Neural cell (in vitro differentiated cells): ENCODE data around the gene CYP19A1. TPM values are rescaled to one million over a fixed set of nuclear protein-coding genes. Genes with fewer than 3 reads are reported as not detected.

Experiments
- H2AFZ ChIP-seq: fragments of 200-600, 300-800 bp; sonication (generic), shearing (Covaris generic); 2 replicates; pipeline ENCODE4 v1.6.0; 2014; ENCODE audit warnings: low read depth, mild to moderate bottlenecking, antibody characterized with exemption, low read length, moderate library complexity
- H3F3A ChIP-seq: fragments of 200-600 bp; shearing (Covaris generic); 2 replicates; pipeline ENCODE4 v1.6.1; 2016; ENCODE audit warnings: mild to moderate bottlenecking, moderate library complexity, mixed read lengths, antibody characterized with exemption, low read length; ENCODE audit not compliant: insufficient read depth, poor library complexity, severe bottlenecking
- H3K27ac ChIP-seq: fragments of 200-600, 300-800 bp; sonication (generic), shearing (Covaris generic); 2 replicates; pipeline ENCODE4 v1.5.1; 2014; ENCODE audit warnings: mild to moderate bottlenecking, low read length, moderate library complexity
- H3K27me3 ChIP-seq: fragments of 300-800, 200-600 bp; sonication (generic), shearing (Covaris generic); 2 replicates; pipeline ENCODE4 v1.6.0; 2014; ENCODE audit warnings: mild to moderate bottlenecking, low read depth, low read length, moderate library complexity; ENCODE audit not compliant: insufficient read depth
- H3K36me3 ChIP-seq: fragments of 300-800, 200-600 bp; sonication (generic), shearing (Covaris generic); 2 replicates; pipeline ENCODE4 v1.5.1; 2014; ENCODE audit warnings: mild to moderate bottlenecking, antibody characterized with exemption, low read length, moderate library complexity; ENCODE audit not compliant: insufficient read depth
- H3K4me2 ChIP-seq: fragments of 300-800, 200-600 bp; sonication (generic), shearing (Covaris generic); 2 replicates; pipeline ENCODE4 v1.6.0; 2014; ENCODE audit warnings: mild to moderate bottlenecking, low read length
- H3K4me3 ChIP-seq: fragments of 300-800, 200-600 bp; sonication (generic), shearing (Covaris generic); 2 replicates; pipeline ENCODE4 v1.5.1; 2014; ENCODE audit warnings: mild to moderate bottlenecking, low read length, moderate library complexity
- H3K79me2 ChIP-seq: fragments of 200-600 bp; shearing (Covaris generic); replicated peaks from 2 replicates; pipeline ENCODE4 v1.6.0; 2014; ENCODE audit warnings: mild to moderate bottlenecking, low read length, moderate library complexity; ENCODE audit not compliant: insufficient read depth
- H3K9ac ChIP-seq: fragments of 300-800, 200-600 bp; sonication (generic), shearing (Covaris generic); 2 replicates; pipeline ENCODE4 v1.6.1; 2016; ENCODE audit warnings: mild to moderate bottlenecking, low read length, mixed read lengths
- H3K9me2 ChIP-seq: fragments of 200-600 bp; shearing (Covaris generic); 2 replicates; pipeline ENCODE4 v1.6.1; 2016; ENCODE audit warnings: mild to moderate bottlenecking, low read length, mixed read lengths; ENCODE audit not compliant: insufficient read depth
- H3K9me3 ChIP-seq: fragments of 200-600, 300-800 bp; sonication (generic), shearing (Covaris generic); 2 replicates; pipeline ENCODE4 v1.6.1; 2016; ENCODE audit warnings: mild to moderate bottlenecking, mixed run types, low read length, moderate library complexity, mixed read lengths
- H4K20me1 ChIP-seq: fragments of 200-600 bp; shearing (Covaris generic); 2 replicates; pipeline ENCODE4 v1.6.1; 2016; ENCODE audit warnings: mild to moderate bottlenecking, mixed run types; ENCODE audit not compliant: insufficient read depth
- EP300 ChIP-seq: fragments of 450-650 bp; conservative IDR thresholded peaks from 2 replicates; pipeline ENCODE4 v1.6.1; 2014; ENCODE audit warnings: antibody characterized with exemption, mild to moderate bottlenecking, moderate library complexity; ENCODE audit not compliant: poor library complexity, severe bottlenecking
- EZH2 ChIP-seq: fragments of 200-600, 300-800 bp; shearing (Covaris generic), sonication (generic); IDR thresholded peaks from 2 replicates; pipeline ENCODE4 v1.6.1; 2014; ENCODE audit warnings: antibody characterized with exemption, low read length, borderline replicate concordance, mild to moderate bottlenecking; ENCODE audit not compliant: insufficient read depth, poor library complexity, severe bottlenecking
- MXI1 ChIP-seq: fragments of 450-650 bp; conservative IDR thresholded peaks from 2 replicates; pipeline ENCODE4 v1.6.1; 2014; ENCODE audit warnings: antibody characterized with exemption, mild to moderate bottlenecking; ENCODE audit not compliant: poor library complexity, severe bottlenecking
- POLR2AphosphoS5 ChIP-seq: IDR thresholded peaks from 2 replicates; pipeline ENCODE4 v1.6.1; 2012
- RAD21 ChIP-seq: fragments of 450-650 bp; conservative IDR thresholded peaks from 2 replicates; pipeline ENCODE4 v1.6.1; 2014; ENCODE audit warnings: antibody characterized with exemption, mild to moderate bottlenecking, moderate library complexity
- SMC3 ChIP-seq: fragments of 450-650 bp; conservative IDR thresholded peaks from 2 replicates; pipeline ENCODE4 v1.6.1; 2014; ENCODE audit warnings: antibody characterized with exemption, mild to moderate bottlenecking, moderate library complexity; ENCODE audit not compliant: poor library complexity
- TAF1 ChIP-seq: IDR thresholded peaks from 2 replicates; pipeline ENCODE4 v1.6.1; 2012; ENCODE audit warnings: low read depth
- polyA plus RNA-seq: library from polyadenylated mRNA; depleted of rRNA; stranded (reverse); fragments of >200 nt; gene quantifications from 2 replicates; pipeline ENCODE4 v1.2.3, GENCODE V29; 2014
- TF ChIP-seq, protein P1 (sequence below): IDR thresholded peaks from 2 replicates; pipeline ENCODE4 v1.6.1; 2012; ENCODE audit warnings: borderline replicate concordance
- TF ChIP-seq, protein P2 (sequence below): fragments of 450-650 bp; IDR thresholded peaks from 2 replicates; pipeline ENCODE4 v1.5.1; 2014; ENCODE audit warnings: antibody characterized with exemption, mild to moderate bottlenecking, moderate library complexity; ENCODE audit not compliant: poor library complexity, severe bottlenecking

CYP19A1 gene
- polyA plus RNA-seq, 1 donor from 2014 or later: not detected

DNA sequence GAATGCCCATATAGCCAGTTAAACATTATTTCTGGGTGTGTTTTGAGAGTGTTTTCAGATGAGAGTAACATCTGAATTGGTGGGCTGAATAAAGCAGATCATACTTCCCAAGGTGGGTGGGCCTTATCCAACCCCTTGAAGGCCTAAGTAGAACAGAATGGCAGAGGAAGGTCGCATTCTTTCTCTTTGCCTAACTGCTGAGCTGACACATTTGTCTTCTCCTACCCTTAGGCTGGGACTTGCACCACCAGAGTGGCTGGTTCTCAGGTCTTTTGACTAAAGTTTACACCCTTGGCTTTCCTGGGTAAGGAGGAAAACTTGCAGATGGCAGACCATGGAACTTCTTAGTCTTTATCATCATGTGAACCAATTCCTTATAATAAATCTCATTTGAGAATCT, 157.9 kb downstream of the CYP19A1 start:
- Histone ChIP-seq H3K9me2 (no peaks in the 10 kb centered on the region), H3K9me3 (no peaks in the 10 kb centered on the region), H3K27me3 (no peaks in the 10 kb centered on the region), H3K9ac (no peak overlapping the region), H4K20me1 (no peaks in the 10 kb centered on the region), H3K36me3 (no peaks in the 10 kb centered on the region), H3K27ac (no peak overlapping the region), H2AFZ (no peak overlapping the region), H3F3A (no peaks in the 10 kb centered on the region), H3K79me2 (no peaks in the 10 kb centered on the region), H3K4me2 (no peak overlapping the region), H3K4me3 (no peak overlapping the region)
- no peak for TF ChIP-seq POLR2AphosphoS5
- TF ChIP-seq EZH2: no peak

DNA sequence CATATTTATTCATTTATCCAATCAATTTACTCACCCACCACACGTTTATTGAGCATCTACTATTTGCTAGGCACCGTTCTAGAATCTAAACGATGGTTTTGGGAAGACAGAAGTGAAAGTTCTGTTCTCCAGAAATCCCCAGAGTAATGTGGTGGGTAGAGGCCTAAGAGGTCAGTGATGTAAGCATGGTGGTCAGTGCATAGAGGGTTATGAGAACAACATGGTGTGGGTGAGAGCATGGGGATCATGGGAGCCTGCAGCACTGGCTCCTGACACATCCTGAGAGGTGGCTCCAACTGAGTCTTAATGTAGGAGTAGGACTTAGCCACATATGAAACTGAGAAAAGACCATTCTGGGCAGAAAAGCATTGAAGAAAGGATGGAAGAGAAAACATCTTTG, 158.4 kb downstream of the CYP19A1 start:
- no peaks in the 10 kb centered on the region for H3F3A ChIP-seq
- H3K79me2 ChIP-seq: no peaks in the 10 kb centered on the region
- H3K9me3 ChIP-seq: no peaks in the 10 kb centered on the region
- H3K27me3 ChIP-seq: no peaks in the 10 kb centered on the region
- no peaks in the 10 kb centered on the region for H4K20me1 ChIP-seq
- TF ChIP-seq TAF1 (no peak), EZH2 (no peak), RAD21 (no peak), EP300 (no peak), SMC3 (no peak), POLR2AphosphoS5 (no peak), MXI1 (no peak)
- TF ChIP-seq, protein P1, sequence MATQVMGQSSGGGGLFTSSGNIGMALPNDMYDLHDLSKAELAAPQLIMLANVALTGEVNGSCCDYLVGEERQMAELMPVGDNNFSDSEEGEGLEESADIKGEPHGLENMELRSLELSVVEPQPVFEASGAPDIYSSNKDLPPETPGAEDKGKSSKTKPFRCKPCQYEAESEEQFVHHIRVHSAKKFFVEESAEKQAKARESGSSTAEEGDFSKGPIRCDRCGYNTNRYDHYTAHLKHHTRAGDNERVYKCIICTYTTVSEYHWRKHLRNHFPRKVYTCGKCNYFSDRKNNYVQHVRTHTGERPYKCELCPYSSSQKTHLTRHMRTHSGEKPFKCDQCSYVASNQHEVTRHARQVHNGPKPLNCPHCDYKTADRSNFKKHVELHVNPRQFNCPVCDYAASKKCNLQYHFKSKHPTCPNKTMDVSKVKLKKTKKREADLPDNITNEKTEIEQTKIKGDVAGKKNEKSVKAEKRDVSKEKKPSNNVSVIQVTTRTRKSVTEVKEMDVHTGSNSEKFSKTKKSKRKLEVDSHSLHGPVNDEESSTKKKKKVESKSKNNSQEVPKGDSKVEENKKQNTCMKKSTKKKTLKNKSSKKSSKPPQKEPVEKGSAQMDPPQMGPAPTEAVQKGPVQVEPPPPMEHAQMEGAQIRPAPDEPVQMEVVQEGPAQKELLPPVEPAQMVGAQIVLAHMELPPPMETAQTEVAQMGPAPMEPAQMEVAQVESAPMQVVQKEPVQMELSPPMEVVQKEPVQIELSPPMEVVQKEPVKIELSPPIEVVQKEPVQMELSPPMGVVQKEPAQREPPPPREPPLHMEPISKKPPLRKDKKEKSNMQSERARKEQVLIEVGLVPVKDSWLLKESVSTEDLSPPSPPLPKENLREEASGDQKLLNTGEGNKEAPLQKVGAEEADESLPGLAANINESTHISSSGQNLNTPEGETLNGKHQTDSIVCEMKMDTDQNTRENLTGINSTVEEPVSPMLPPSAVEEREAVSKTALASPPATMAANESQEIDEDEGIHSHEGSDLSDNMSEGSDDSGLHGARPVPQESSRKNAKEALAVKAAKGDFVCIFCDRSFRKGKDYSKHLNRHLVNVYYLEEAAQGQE: no peak
- TF ChIP-seq, protein P2, sequence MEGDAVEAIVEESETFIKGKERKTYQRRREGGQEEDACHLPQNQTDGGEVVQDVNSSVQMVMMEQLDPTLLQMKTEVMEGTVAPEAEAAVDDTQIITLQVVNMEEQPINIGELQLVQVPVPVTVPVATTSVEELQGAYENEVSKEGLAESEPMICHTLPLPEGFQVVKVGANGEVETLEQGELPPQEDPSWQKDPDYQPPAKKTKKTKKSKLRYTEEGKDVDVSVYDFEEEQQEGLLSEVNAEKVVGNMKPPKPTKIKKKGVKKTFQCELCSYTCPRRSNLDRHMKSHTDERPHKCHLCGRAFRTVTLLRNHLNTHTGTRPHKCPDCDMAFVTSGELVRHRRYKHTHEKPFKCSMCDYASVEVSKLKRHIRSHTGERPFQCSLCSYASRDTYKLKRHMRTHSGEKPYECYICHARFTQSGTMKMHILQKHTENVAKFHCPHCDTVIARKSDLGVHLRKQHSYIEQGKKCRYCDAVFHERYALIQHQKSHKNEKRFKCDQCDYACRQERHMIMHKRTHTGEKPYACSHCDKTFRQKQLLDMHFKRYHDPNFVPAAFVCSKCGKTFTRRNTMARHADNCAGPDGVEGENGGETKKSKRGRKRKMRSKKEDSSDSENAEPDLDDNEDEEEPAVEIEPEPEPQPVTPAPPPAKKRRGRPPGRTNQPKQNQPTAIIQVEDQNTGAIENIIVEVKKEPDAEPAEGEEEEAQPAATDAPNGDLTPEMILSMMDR: no peak
- no peaks in the 10 kb centered on the region for H3K9me2 ChIP-seq
- no peak overlapping the region for H3K27ac ChIP-seq
- no peak overlapping the region for H3K9ac ChIP-seq
- no peak overlapping the region for H3K4me2 ChIP-seq
- no peak overlapping the region for H3K4me3 ChIP-seq
- H2AFZ ChIP-seq: no peak overlapping the region
- H3K36me3 ChIP-seq: no peaks in the 10 kb centered on the region

DNA sequence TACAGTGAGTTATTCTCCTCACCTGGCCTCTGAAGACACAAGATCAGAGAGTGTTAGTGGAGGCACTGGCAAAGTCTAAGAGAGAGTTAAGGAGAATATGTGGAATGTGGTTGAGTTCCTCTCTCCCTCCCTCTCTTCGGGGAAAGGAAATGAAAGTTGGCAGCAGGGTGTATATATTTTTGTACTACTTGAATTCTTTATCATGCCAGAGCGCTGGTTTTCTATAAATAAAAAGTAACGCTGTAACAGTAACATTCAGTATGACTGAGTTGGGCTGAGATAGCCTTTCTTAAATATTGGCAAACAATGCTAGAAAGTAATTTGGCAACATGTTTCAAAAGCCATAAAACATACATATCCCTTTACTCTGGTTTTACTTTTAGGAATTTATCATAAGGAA, 166.2 kb downstream of the CYP19A1 start:
- no peaks in the 10 kb centered on the region for H4K20me1 ChIP-seq
- H3K27ac ChIP-seq: no peak overlapping the region
- no peak overlapping the region for H3K4me2 ChIP-seq
- no peaks in the 10 kb centered on the region for H3K27me3 ChIP-seq
- no peak overlapping the region for H2AFZ ChIP-seq
- no peaks in the 10 kb centered on the region for H3K9me3 ChIP-seq
- H3K9me2 ChIP-seq: no peaks in the 10 kb centered on the region
- no peaks in the 10 kb centered on the region for H3K36me3 ChIP-seq
- no peaks in the 10 kb centered on the region for H3K79me2 ChIP-seq
- no peak overlapping the region for H3K4me3 ChIP-seq
- H3F3A ChIP-seq: no peaks in the 10 kb centered on the region
- no peak overlapping the region for H3K9ac ChIP-seq
- no peak for TF ChIP-seq SMC3
- no peak for TF ChIP-seq EP300
- no peak for TF ChIP-seq POLR2AphosphoS5
- TF ChIP-seq, protein P2: no peak
- no peak for TF ChIP-seq RAD21
- no peak for TF ChIP-seq EZH2
- no peak for TF ChIP-seq MXI1
- TF ChIP-seq, protein P1: no peak
- TF ChIP-seq TAF1: no peak
